HEK293 (cell line): Measurements from ENCODE around the gene TTC16.

Source experiments
- CTCF ChIA-PET: fragments of 350-600 bp; formaldehyde crosslinking; extraction: SDS; loops from one replicate; lab custom pipeline; 2021; ENCODE audit warnings: antibody characterized with exemption; lab: Yijun Ruan, JAX
- POLR2A ChIA-PET: fragments of 300-600 bp; formaldehyde crosslinking; extraction: SDS; loops from one replicate; lab custom pipeline; 2020; ENCODE audit warnings: antibody characterized with exemption, inconsistent platforms; lab: Yijun Ruan, JAX
- H3K27ac ChIP-seq: fragments of 200-500 bp; sonication (Bioruptor generic); 2 replicates; pipeline ENCODE4 v1.5.1; 2014; ENCODE audit warnings: low read depth, low read length, control low read depth, inconsistent platforms; ENCODE audit errors: extremely low read depth
- H3K36me3 ChIP-seq, 2 experiments: fragments of 200-500 bp in 1 of 2; sonication (Bioruptor generic) in 1 of 2; 1 replicate in 1 of 2; 2 replicates in 1 of 2; pipeline ENCODE4 v1.5.1; 2014 to 2017; ENCODE audit warnings: inconsistent platforms in 2 of 2, low read length in 2 of 2; ENCODE audit not compliant: control insufficient read depth in 2 of 2, insufficient read depth in 1 of 2
- H3K4me1 ChIP-seq: fragments of 200-500 bp; sonication (Bioruptor generic); 2 replicates; pipeline ENCODE4 v1.5.1; 2014; ENCODE audit warnings: mild to moderate bottlenecking, low read length, inconsistent platforms; ENCODE audit not compliant: control insufficient read depth, insufficient read depth
- H3K4me3 ChIP-seq: 2 replicates; pipeline ENCODE4 v1.5.1; 2011; ENCODE audit warnings: low read depth, mild to moderate bottlenecking, control low read depth, low read length, moderate library complexity
- H3K9me3 ChIP-seq: fragments of 200-500 bp; sonication (Bioruptor generic); 2 replicates; pipeline ENCODE4 v1.5.1; 2014; ENCODE audit warnings: low read depth, low read length, inconsistent platforms; ENCODE audit not compliant: control insufficient read depth, insufficient read depth
- ATF2 ChIP-seq: fragments of 450-650 bp; formaldehyde crosslinking; IDR thresholded peaks from 2 replicates; pipeline ENCODE4 v1.5.1; 2016; ENCODE audit warnings: missing biosample characterization, missing genetic modification characterization, low read depth
- HOXD13 ChIP-seq: sonication (generic); formaldehyde crosslinking; IDR thresholded peaks from 2 replicates; pipeline ENCODE4 v1.8.0; 2022; ENCODE audit warnings: missing genetic modification reagents, borderline replicate concordance
- KLF1 ChIP-seq: fragments of 450-650 bp; formaldehyde crosslinking; IDR thresholded peaks from 2 replicates; pipeline ENCODE4 v1.5.1; 2016; ENCODE audit warnings: missing biosample characterization, missing genetic modification characterization
- KLF10 ChIP-seq: fragments of 450-650 bp; IDR thresholded peaks from 2 replicates; pipeline ENCODE4 v1.5.1; 2018; ENCODE audit warnings: missing biosample characterization, mild to moderate bottlenecking, missing genetic modification characterization
- MZF1 ChIP-seq: fragments of 450-650 bp; formaldehyde crosslinking; IDR thresholded peaks from 2 replicates; pipeline ENCODE4 v1.5.1; 2017; ENCODE audit warnings: missing biosample characterization, missing genetic modification characterization, borderline replicate concordance
- OSR2 ChIP-seq: fragments of 450-650 bp; formaldehyde crosslinking; IDR thresholded peaks from 2 replicates; pipeline ENCODE4 v1.5.1; 2016; ENCODE audit warnings: missing biosample characterization, missing genetic modification characterization
- ZFHX2 ChIP-seq: fragments of 450-650 bp; formaldehyde crosslinking; conservative IDR thresholded peaks from 2 replicates; pipeline ENCODE4 v1.5.1; 2016; ENCODE audit warnings: missing biosample characterization, missing genetic modification characterization
- ZNF114 ChIP-seq: fragments of 450-650 bp; formaldehyde crosslinking; IDR thresholded peaks from 2 replicates; pipeline ENCODE4 v1.5.0; 2017; ENCODE audit warnings: missing biosample characterization, missing genetic modification characterization
- ZNF121 ChIP-seq: fragments of 450-650 bp; formaldehyde crosslinking; IDR thresholded peaks from 2 replicates; pipeline ENCODE4 v1.5.1; 2016; ENCODE audit warnings: missing biosample characterization, missing genetic modification characterization
- ZNF133 ChIP-seq: fragments of 450-650 bp; formaldehyde crosslinking; IDR thresholded peaks from 2 replicates; pipeline ENCODE4 v1.5.1; 2016; ENCODE audit warnings: missing biosample characterization, missing genetic modification characterization
- ZNF148 ChIP-seq: fragments of 450-650 bp; formaldehyde crosslinking; IDR thresholded peaks from 2 replicates; pipeline ENCODE4 v1.5.0; 2017; ENCODE audit warnings: missing biosample characterization, missing genetic modification characterization, borderline replicate concordance
- ZNF202 ChIP-seq: fragments of 450-650 bp; formaldehyde crosslinking; IDR thresholded peaks from 2 replicates; pipeline ENCODE4 v1.5.1; 2016; ENCODE audit warnings: missing biosample characterization, missing genetic modification characterization, borderline replicate concordance
- ZNF221 ChIP-seq: fragments of 450-650 bp; formaldehyde crosslinking; IDR thresholded peaks from 2 replicates; pipeline ENCODE4 v1.5.1; 2017; ENCODE audit warnings: missing biosample characterization, missing genetic modification characterization, borderline replicate concordance
- ZNF239 ChIP-seq: fragments of 450-650 bp; formaldehyde crosslinking; IDR thresholded peaks from 2 replicates; pipeline ENCODE4 v1.5.1; 2016; ENCODE audit warnings: missing biosample characterization, missing genetic modification characterization
- ZNF302 ChIP-seq: fragments of 450-650 bp; formaldehyde crosslinking; IDR thresholded peaks from 2 replicates; pipeline ENCODE4 v1.5.1; 2016; ENCODE audit warnings: missing biosample characterization, missing genetic modification characterization, low read depth
- ZNF48 ChIP-seq: fragments of 450-650 bp; formaldehyde crosslinking; IDR thresholded peaks from 2 replicates; pipeline ENCODE4 v1.5.1; 2016; ENCODE audit warnings: missing biosample characterization, missing genetic modification characterization
- ZNF513 ChIP-seq: fragments of 450-650 bp; IDR thresholded peaks from 2 replicates; pipeline ENCODE4 v1.5.1; 2018; ENCODE audit warnings: missing biosample characterization, missing genetic modification characterization
- TF ChIP-seq, protein P1 (sequence below): fragments of 450-650 bp; formaldehyde crosslinking; IDR thresholded peaks from 2 replicates; pipeline ENCODE4 v1.5.1; 2016; ENCODE audit warnings: missing biosample characterization, missing genetic modification characterization, borderline replicate concordance

TTC16 gene

GRCh38 chr9:127693143-127693542, 22.7 kb upstream of the TTC16 start:
- POLR2A ChIA-PET: no interaction called here
- Histone ChIP-seq H3K4me3 (no peak overlapping the region), H3K36me3 (peaks cover 0 to 34% of the 10 kb centered on the region in 2 experiments; a peak in 1 of 3 replicates), H3K4me1 (no peaks in the 10 kb centered on the region)
- TF ChIP-seq MZF1 (tag by site-specific recombination): no peak
- no peak for TF ChIP-seq ZNF133 (tag by site-specific recombination)
- TF ChIP-seq ATF2 (tag by site-specific recombination): no peak
- no peak for TF ChIP-seq ZNF48 (tag by site-specific recombination)
- TF ChIP-seq, all 188 proteins: peak for 0
- CTCF ChIA-PET: interaction anchor here (0.5 kb wide), 1 partner anchor 299 kb away, joined by 4 read pairs; no protein-coding TSS in a partner anchor
- no peaks in the 10 kb centered on the region for H3K9me3 ChIP-seq
- H3K27ac ChIP-seq: no peak overlapping the region

GRCh38 chr9:127693697-127694096, 22.2 kb upstream of the TTC16 start:
- no peak overlapping the region for H3K4me3 ChIP-seq
- POLR2A ChIA-PET: no interaction called here
- no peaks in the 10 kb centered on the region for H3K4me1 ChIP-seq
- peaks cover 0 to 29% of the 10 kb centered on the region in 2 experiments; a peak in 1 of 3 replicates for H3K36me3 ChIP-seq
- TF ChIP-seq OSR2 (tag by site-specific recombination) (no peak), KLF10 (tag by site-specific recombination) (no peak), ZNF202 (tag by site-specific recombination) (no peak), ZNF302 (tag by site-specific recombination) (no peak)
- H3K27ac ChIP-seq: no peak overlapping the region
- H3K9me3 ChIP-seq: no peaks in the 10 kb centered on the region
- CTCF ChIA-PET: interaction anchor here (0.6 kb wide), 1 partner anchor 115 kb away, joined by 3 read pairs; no protein-coding TSS in a partner anchor

GRCh38 chr9:127694890-127695720, 20.8 kb upstream of the TTC16 start:
- ChIA-PET CTCF (no interaction called here), POLR2A (no interaction called here)
- Histone ChIP-seq H3K4me1 (no peaks in the 10 kb centered on the region), H3K4me3 (no peak overlapping the region), H3K36me3 (peaks cover 0 to 19% of the 10 kb centered on the region in 2 experiments; a peak in 1 of 3 replicates), H3K27ac (no peak overlapping the region), H3K9me3 (no peaks in the 10 kb centered on the region)
- TF ChIP-seq ZNF121: no peak
- TF ChIP-seq ZNF239: no peak
- TF ChIP-seq ZNF513: peak; percentile 99

DNA sequence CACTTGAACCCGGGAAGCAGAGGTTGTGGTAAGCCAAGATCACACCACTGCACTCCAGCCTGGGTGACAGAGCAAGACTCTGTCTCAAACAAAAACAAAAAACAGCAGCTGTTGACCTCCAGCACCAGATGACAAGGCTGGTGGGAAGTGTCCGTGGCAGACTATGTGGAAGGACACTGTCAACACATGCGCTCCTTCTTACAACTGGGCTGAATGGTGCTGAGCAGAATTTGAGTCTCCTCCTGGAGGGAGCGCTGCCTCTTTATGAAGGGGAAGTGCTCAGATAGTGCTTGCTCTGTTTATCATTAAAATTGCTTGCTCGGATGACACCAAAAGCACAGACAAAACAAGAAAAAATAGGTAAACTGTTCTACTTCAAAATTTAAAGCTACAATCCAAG, 18.3 kb upstream of the TTC16 start:
- POLR2A ChIA-PET: no interaction called here
- no peak overlapping the region for H3K27ac ChIP-seq
- CTCF ChIA-PET: no interaction called here
- H3K9me3 ChIP-seq: no peaks in the 10 kb centered on the region
- H3K4me1 ChIP-seq: no peaks in the 10 kb centered on the region
- peaks cover 0 to 7% of the 10 kb centered on the region in 2 experiments; a peak in 1 of 3 replicates for H3K36me3 ChIP-seq
- no peak overlapping the region for H3K4me3 ChIP-seq
- TF ChIP-seq ZNF221 (tag by site-specific recombination): no peak
- TF ChIP-seq HOXD13 (CRISPR knock-in tag): no peak
- TF ChIP-seq ZFHX2 (tag by site-specific recombination): no peak
- no peak for TF ChIP-seq ZNF148 (tag by site-specific recombination)
- no peak for TF ChIP-seq ZNF114 (tag by site-specific recombination)
- no peak for TF ChIP-seq KLF1 (tag by site-specific recombination)
- TF ChIP-seq, protein P1, sequence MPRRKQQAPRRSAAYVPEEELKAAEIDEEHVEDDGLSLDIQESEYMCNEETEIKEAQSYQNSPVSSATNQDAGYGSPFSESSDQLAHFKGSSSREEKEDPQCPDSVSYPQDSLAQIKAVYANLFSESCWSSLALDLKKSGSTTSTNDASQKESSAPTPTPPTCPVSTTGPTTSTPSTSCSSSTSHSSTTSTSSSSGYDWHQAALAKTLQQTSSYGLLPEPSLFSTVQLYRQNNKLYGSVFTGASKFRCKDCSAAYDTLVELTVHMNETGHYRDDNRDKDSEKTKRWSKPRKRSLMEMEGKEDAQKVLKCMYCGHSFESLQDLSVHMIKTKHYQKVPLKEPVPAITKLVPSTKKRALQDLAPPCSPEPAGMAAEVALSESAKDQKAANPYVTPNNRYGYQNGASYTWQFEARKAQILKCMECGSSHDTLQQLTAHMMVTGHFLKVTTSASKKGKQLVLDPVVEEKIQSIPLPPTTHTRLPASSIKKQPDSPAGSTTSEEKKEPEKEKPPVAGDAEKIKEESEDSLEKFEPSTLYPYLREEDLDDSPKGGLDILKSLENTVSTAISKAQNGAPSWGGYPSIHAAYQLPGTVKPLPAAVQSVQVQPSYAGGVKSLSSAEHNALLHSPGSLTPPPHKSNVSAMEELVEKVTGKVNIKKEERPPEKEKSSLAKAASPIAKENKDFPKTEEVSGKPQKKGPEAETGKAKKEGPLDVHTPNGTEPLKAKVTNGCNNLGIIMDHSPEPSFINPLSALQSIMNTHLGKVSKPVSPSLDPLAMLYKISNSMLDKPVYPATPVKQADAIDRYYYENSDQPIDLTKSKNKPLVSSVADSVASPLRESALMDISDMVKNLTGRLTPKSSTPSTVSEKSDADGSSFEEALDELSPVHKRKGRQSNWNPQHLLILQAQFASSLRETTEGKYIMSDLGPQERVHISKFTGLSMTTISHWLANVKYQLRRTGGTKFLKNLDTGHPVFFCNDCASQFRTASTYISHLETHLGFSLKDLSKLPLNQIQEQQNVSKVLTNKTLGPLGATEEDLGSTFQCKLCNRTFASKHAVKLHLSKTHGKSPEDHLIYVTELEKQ (tag by site-specific recombination): no peak
